ENCODE results near the gene LZTR1. TPM values are rescaled to one million over a fixed set of nuclear protein-coding genes. Genes with fewer than 3 reads are reported as not detected.

LZTR1 gene
- total RNA-seq, 1 donor from 2014 or later = 18.1 TPM

GRCh38 chr22:20943104-20943933 is 38.8 kb upstream of the LZTR1 start:
- Histone ChIP-seq H3K27ac (replicated peaks) (no peak overlapping the region), H3K4me3 (no peak overlapping the region), H3K36me3 (no peaks in the 10 kb centered on the region), H3K4me1 (peaks cover 67% of the 10 kb centered on the region), H3K9me3 (replicated peaks) (no peaks in the 10 kb centered on the region), H3K27me3 (ENCODE audit: low read depth) (no peaks in the 10 kb centered on the region)
- TF ChIP-seq CTCF (IDR thresholded peaks at IDR 0.05; ENCODE audit: borderline replicate concordance) = no peak
- intact Hi-C loops (cut with micrococcal nuclease) = no loop called here
- no peak for DNase-seq

GRCh38 chr22:20944042-20944441 is 38.1 kb upstream of the LZTR1 start:
- DNase-seq = no peak
- Histone ChIP-seq H3K9me3 (replicated peaks) (no peaks in the 10 kb centered on the region), H3K27ac (replicated peaks) (no peak overlapping the region), H3K27me3 (ENCODE audit: low read depth) (no peaks in the 10 kb centered on the region), H3K4me3 (no peak overlapping the region), H3K36me3 (no peaks in the 10 kb centered on the region), H3K4me1 (peaks cover 63% of the 10 kb centered on the region)
- intact Hi-C loops (cut with micrococcal nuclease) = no loop called here
- TF ChIP-seq CTCF (IDR thresholded peaks at IDR 0.05; ENCODE audit: borderline replicate concordance) = no peak

- intact Hi-C loops (cut with micrococcal nuclease) = no loop called here
- Histone ChIP-seq H3K27ac (replicated peaks) (no peak overlapping the region), H3K36me3 (peaks cover 14% of the 10 kb centered on the region), H3K4me3 (no peak overlapping the region), H3K27me3 (ENCODE audit: low read depth) (no peaks in the 10 kb centered on the region), H3K9me3 (replicated peaks) (no peaks in the 10 kb centered on the region), H3K4me1 (peaks cover 51% of the 10 kb centered on the region)
- no peak for TF ChIP-seq CTCF (IDR thresholded peaks at IDR 0.05; ENCODE audit: borderline replicate concordance)
- no peak for DNase-seq
Observed at GRCh38 chr22:20945578-20945934, 36.5 kb upstream of the LZTR1 start.

- no peak for TF ChIP-seq CTCF (IDR thresholded peaks at IDR 0.05; ENCODE audit: borderline replicate concordance)
- H3K4me3 ChIP-seq = no peak overlapping the region
- peaks cover 44% of the 10 kb centered on the region for H3K4me1 ChIP-seq
- H3K27ac ChIP-seq (replicated peaks) = no peak overlapping the region
- H3K27me3 ChIP-seq (ENCODE audit: low read depth) = no peaks in the 10 kb centered on the region
- DNase-seq = no peak
- intact Hi-C loops (cut with micrococcal nuclease) = no loop called here
- H3K9me3 ChIP-seq (replicated peaks) = no peaks in the 10 kb centered on the region
- H3K36me3 ChIP-seq = peaks cover 22% of the 10 kb centered on the region
Observed at GRCh38 chr22:20946080-20946986, 35.8 kb upstream of the LZTR1 start.

DNA sequence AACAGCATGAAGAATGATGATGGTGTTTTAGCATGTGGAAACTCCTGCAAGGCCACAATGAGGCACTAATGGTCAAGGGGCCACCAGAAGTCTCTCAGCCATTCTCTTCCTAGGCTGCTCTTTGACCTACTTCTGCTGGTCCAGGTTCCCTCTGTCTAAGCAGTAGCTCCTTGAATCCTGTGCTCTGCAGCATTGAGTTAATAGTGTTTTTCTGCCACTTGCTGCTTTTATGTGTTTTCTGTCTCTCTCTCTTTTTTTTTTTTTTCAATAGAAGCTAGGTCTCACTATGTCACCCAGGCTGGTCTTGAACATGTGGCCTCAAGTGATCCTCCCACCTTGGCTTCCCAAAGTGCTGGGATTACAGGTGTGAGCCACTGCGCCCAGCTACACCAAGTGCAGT is 35.1 kb upstream of the LZTR1 start:
- Histone ChIP-seq H3K36me3 (peaks cover 28% of the 10 kb centered on the region), H3K27me3 (ENCODE audit: low read depth) (no peaks in the 10 kb centered on the region), H3K9me3 (replicated peaks) (no peaks in the 10 kb centered on the region), H3K4me1 (peaks cover 39% of the 10 kb centered on the region), H3K27ac (replicated peaks) (no peak overlapping the region), H3K4me3 (no peak overlapping the region)
- no peak for TF ChIP-seq CTCF (IDR thresholded peaks at IDR 0.05; ENCODE audit: borderline replicate concordance)
- no peak for DNase-seq
- intact Hi-C loops (cut with micrococcal nuclease) = no loop called here

Data from left ventricle myocardium inferior (tissue), 1 donor.